Measurements from ENCODE around the gene ANKRD49.

ANKRD49 gene

DNA sequence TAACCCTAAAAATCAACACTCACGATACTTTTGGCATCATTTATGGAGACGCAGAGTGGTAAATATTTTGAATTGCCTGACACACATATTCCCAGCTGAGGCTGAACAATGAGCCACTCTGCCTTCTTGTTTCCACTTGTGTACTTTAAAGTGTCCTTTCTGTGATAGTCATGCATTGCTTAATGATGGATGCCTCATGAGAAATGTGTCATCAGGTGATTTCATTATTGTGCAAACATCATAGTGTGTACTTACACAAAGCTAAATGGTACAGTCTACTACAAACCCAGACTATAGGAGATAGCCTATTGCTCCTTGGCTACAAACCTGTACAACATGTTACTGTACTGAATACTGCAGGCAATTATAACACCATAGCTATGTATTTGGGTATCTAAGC, 44.3 kb upstream of the ANKRD49 start:
- TF ChIP-seq, protein P1, sequence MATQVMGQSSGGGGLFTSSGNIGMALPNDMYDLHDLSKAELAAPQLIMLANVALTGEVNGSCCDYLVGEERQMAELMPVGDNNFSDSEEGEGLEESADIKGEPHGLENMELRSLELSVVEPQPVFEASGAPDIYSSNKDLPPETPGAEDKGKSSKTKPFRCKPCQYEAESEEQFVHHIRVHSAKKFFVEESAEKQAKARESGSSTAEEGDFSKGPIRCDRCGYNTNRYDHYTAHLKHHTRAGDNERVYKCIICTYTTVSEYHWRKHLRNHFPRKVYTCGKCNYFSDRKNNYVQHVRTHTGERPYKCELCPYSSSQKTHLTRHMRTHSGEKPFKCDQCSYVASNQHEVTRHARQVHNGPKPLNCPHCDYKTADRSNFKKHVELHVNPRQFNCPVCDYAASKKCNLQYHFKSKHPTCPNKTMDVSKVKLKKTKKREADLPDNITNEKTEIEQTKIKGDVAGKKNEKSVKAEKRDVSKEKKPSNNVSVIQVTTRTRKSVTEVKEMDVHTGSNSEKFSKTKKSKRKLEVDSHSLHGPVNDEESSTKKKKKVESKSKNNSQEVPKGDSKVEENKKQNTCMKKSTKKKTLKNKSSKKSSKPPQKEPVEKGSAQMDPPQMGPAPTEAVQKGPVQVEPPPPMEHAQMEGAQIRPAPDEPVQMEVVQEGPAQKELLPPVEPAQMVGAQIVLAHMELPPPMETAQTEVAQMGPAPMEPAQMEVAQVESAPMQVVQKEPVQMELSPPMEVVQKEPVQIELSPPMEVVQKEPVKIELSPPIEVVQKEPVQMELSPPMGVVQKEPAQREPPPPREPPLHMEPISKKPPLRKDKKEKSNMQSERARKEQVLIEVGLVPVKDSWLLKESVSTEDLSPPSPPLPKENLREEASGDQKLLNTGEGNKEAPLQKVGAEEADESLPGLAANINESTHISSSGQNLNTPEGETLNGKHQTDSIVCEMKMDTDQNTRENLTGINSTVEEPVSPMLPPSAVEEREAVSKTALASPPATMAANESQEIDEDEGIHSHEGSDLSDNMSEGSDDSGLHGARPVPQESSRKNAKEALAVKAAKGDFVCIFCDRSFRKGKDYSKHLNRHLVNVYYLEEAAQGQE (IDR thresholded peaks at IDR 0.05; ENCODE audit: low read depth), result no peak
- TF ChIP-seq ZBTB7A (IDR thresholded peaks at IDR 0.05; ENCODE audit: low read depth) (no peak), TCF12 (IDR thresholded peaks at IDR 0.05; ENCODE audit: low read depth) (no peak), TAF1 (IDR thresholded peaks at IDR 0.05; ENCODE audit: low read depth) (no peak), TEAD4 (IDR thresholded peaks at IDR 0.05) (no peak), YY1 (IDR thresholded peaks at IDR 0.05; ENCODE audit: low read depth) (no peak), FOXM1 (IDR thresholded peaks at IDR 0.05; ENCODE audit: borderline replicate concordance, low read depth) (no peak), CEBPB (IDR thresholded peaks at IDR 0.05) (no peak), EGR1 (IDR thresholded peaks at IDR 0.05) (no peak)
- TF ChIP-seq, protein P2, sequence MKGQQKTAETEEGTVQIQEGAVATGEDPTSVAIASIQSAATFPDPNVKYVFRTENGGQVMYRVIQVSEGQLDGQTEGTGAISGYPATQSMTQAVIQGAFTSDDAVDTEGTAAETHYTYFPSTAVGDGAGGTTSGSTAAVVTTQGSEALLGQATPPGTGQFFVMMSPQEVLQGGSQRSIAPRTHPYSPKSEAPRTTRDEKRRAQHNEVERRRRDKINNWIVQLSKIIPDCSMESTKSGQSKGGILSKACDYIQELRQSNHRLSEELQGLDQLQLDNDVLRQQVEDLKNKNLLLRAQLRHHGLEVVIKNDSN (IDR thresholded peaks at IDR 0.05), result no peak

DNA sequence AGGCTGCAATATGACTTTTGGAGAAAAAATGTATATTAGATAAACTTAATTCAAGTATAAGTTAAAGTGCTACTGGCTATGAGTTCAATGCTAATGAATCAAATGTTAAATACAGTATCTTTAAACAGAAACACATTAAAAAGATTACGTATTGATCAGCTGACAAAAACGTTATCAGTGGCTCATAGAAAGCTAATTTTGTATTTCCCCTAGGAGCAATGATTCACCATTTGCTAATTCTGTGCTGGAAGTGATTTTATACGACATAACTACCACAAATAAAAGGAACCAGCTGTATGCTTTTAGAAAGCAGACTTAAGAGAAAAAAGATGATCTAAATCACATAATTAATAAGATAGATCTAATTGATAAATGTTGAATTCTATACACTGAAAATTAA, 43.7 kb upstream of the ANKRD49 start:
- TF ChIP-seq CREB1 (IDR thresholded peaks at IDR 0.05; ENCODE audit: low read depth), result no peak
- no peak for TF ChIP-seq FOXM1 (IDR thresholded peaks at IDR 0.05; ENCODE audit: borderline replicate concordance, low read depth)
- TF ChIP-seq CEBPB (IDR thresholded peaks at IDR 0.05), result no peak
- no peak for TF ChIP-seq TAF1 (IDR thresholded peaks at IDR 0.05; ENCODE audit: low read depth)
- no peak for TF ChIP-seq NFIC (IDR thresholded peaks at IDR 0.05)
- TF ChIP-seq, protein P3, sequence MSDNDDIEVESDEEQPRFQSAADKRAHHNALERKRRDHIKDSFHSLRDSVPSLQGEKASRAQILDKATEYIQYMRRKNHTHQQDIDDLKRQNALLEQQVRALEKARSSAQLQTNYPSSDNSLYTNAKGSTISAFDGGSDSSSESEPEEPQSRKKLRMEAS (IDR thresholded peaks at IDR 0.05), result no peak
- TF ChIP-seq, protein P1 (IDR thresholded peaks at IDR 0.05; ENCODE audit: low read depth), result no peak
- TF ChIP-seq EP300 (IDR thresholded peaks at IDR 0.05; ENCODE audit: borderline replicate concordance), result no peak
- no peak for TF ChIP-seq YY1 (IDR thresholded peaks at IDR 0.05; ENCODE audit: low read depth)
- no peak for TF ChIP-seq TCF12 (IDR thresholded peaks at IDR 0.05; ENCODE audit: low read depth)
- TF ChIP-seq, protein P2 (IDR thresholded peaks at IDR 0.05), result no peak
- no peak for TF ChIP-seq TEAD4 (IDR thresholded peaks at IDR 0.05)
- no peak for TF ChIP-seq EGR1 (IDR thresholded peaks at IDR 0.05)
- no peak for TF ChIP-seq RAD21 (IDR thresholded peaks at IDR 0.05; ENCODE audit: low read depth)
- TF ChIP-seq ZBTB7A (IDR thresholded peaks at IDR 0.05; ENCODE audit: low read depth), result no peak

DNA sequence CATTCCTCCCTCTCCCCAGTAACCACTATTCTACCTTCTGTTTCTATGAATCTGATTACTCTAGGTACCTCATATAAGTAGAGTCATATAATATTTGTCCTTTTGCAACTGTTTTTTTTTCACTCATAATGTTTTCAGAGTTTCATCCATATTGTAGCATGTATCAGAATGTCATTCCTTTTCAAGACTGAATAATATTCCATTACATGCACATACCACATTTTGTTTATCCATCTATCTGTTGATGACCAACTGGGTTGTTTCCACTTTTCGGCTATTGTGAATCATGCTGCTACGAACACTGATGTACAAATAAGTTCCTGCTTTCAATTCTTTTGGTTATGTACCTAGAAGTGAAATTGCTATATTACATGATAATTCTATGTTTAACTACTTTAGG, 40.8 kb upstream of the ANKRD49 start:
- TF ChIP-seq TEAD4 (IDR thresholded peaks at IDR 0.05) (no peak), RAD21 (IDR thresholded peaks at IDR 0.05; ENCODE audit: low read depth) (no peak), EP300 (IDR thresholded peaks at IDR 0.05; ENCODE audit: borderline replicate concordance) (no peak)

DNA sequence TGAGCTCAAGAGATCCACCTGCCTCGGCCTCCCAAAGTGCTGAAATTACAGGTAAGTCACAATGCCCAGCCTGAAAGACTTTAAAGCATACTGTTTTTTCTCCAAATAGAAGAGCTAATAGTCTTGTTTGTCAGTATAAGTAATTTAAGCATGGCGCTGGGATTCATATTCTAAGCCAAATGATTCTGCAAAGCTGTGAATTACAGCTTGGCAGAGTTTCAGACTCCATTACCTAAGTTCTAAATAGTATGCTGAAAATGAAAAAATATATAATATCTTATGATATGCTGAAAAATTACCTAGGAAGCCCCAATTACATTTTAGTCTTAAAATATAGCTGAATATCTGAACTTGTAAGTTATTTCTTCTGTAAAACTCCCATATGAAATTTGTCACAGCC, 39.5 kb upstream of the ANKRD49 start:
- TF ChIP-seq CEBPB (IDR thresholded peaks at IDR 0.05) (no peak), TEAD4 (IDR thresholded peaks at IDR 0.05) (no peak), FOXM1 (IDR thresholded peaks at IDR 0.05; ENCODE audit: borderline replicate concordance, low read depth) (no peak), YY1 (IDR thresholded peaks at IDR 0.05; ENCODE audit: low read depth) (no peak), CREB1 (IDR thresholded peaks at IDR 0.05; ENCODE audit: low read depth) (no peak), EGR1 (IDR thresholded peaks at IDR 0.05) (no peak), TCF12 (IDR thresholded peaks at IDR 0.05; ENCODE audit: low read depth) (no peak), ZBTB7A (IDR thresholded peaks at IDR 0.05; ENCODE audit: low read depth) (no peak), NFIC (IDR thresholded peaks at IDR 0.05) (no peak), RAD21 (IDR thresholded peaks at IDR 0.05; ENCODE audit: low read depth) (no peak), TAF1 (IDR thresholded peaks at IDR 0.05; ENCODE audit: low read depth) (no peak), EP300 (IDR thresholded peaks at IDR 0.05; ENCODE audit: borderline replicate concordance) (no peak)
- TF ChIP-seq, protein P3 (IDR thresholded peaks at IDR 0.05), result no peak
- TF ChIP-seq, protein P2 (IDR thresholded peaks at IDR 0.05), result no peak
- TF ChIP-seq, protein P1 (IDR thresholded peaks at IDR 0.05; ENCODE audit: low read depth), result no peak
